Measurements from ENCODE around the gene KRTAP2-4.
"Not testable (repeated sequence)": the region's sequence is repeated elsewhere in the genome, so short reads cannot be mapped to it uniquely, and the experiment has no call there.

The KRTAP2-4 gene

DNA sequence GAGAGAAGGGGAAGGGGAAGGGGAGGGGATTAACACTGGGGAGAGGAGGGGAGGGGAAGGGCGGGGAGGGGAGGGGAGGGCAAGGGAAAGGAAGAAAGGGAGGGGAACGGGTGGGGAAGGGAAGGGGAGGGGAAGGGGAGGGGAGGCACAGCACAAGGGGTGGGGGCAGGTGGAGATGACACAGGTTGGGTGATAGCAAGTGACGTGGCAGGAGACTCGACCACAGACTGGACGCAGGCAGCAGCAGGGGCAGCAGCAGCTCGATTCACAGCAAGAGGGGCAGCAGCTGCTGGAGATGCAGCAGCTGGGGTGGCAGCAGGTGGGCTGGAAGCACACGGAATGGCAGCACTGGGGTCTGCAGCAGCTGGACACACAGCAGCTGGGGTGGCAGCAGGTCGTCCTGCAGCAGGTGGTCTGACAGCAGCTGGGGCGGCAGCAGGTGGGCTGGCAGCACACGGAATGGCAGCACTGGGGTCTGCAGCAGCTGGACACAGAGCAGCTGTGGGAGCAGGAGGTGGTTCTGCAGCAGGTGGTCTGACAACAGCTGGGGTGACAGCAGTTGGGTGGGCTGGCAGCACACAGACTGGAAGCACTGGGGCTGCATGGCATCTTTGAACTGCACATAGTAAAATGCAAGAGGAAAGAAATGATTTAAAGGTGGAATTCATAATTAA, 36.0 kb upstream of the KRTAP2-4 start, which contains the start of gene KRTAP4-16:
TSS of gene KRTAP4-16 (minus strand) at position 624 of the 674 bp plus-strand sequence. CDS start at position 624, 0 bp downstream.
- Histone ChIP-seq H3K36me3 (ENCODE audit: control insufficient read depth in 1 of 2, insufficient read depth in 2 of 2, low read depth in 1 of 2, low read length in 2 of 2) (no peaks in the 10 kb centered on the region), H3K4ac (ENCODE audit: low read depth in 1 of 2, low read length in 2 of 2) (no peak within 1 kb of the TSS), H3K27me3 (ENCODE audit: control insufficient read depth in 1 of 2, insufficient read depth in 1 of 2, low read length in 2 of 2) (no peaks in the 10 kb centered on the region), H3K79me1 (replicated peaks; ENCODE audit: low read length, poor library complexity, severe bottlenecking) (no peaks in the 10 kb centered on the region), H2AFZ (ENCODE audit: low read depth, low read length) (no peak within 1 kb of the TSS), H2BK5ac (ENCODE audit: low read depth, low read length, poor library complexity, severe bottlenecking) (no peak within 1 kb of the TSS), H3K18ac (ENCODE audit: low read depth in 1 of 2, low read length in 2 of 2) (no peak within 1 kb of the TSS), H3K4me3 (ENCODE audit: insufficient read depth in 1 of 2, low read depth in 1 of 2, low read length in 2 of 2) (no peak within 1 kb of the TSS), H3K4me2 (ENCODE audit: low read length, poor library complexity, severe bottlenecking) (no peak within 1 kb of the TSS), H3K14ac (ENCODE audit: low read length in 2 of 2) (peak within 1 kb of the TSS in 1 of 2 experiments; percentile 77), H3K9me3 (ENCODE audit: control insufficient read depth, low read length) (no peaks in the 10 kb centered on the region), H3K27ac (ENCODE audit: low read length, poor library complexity, severe bottlenecking) (no peak within 1 kb of the TSS), H2BK120ac (ENCODE audit: low read depth, low read length) (no peak within 1 kb of the TSS), H4K8ac (ENCODE audit: low read length) (no peak within 1 kb of the TSS), H3K4me1 (ENCODE audit: control insufficient read depth, insufficient read depth, low read depth, low read length) (peaks cover 17% of the 10 kb centered on the region), H2AK5ac (ENCODE audit: low read length, severe bottlenecking) (no peak within 1 kb of the TSS), H2BK12ac (ENCODE audit: low read length in 2 of 2) (no peak within 1 kb of the TSS), H3K9ac (ENCODE audit: low read length) (no peak within 1 kb of the TSS), H4K91ac (ENCODE audit: low read length) (peak within 1 kb of the TSS; percentile 23), H2BK15ac (ENCODE audit: low read depth, poor library complexity, severe bottlenecking) (no peak within 1 kb of the TSS), H3K23ac (ENCODE audit: low read length in 2 of 2) (peak within 1 kb of the TSS in 1 of 2 experiments; percentile 60)
- DNase-seq, result no peak
- WGBS, result 68% methylated on average over 9 of the region's 10 CpGs

DNA sequence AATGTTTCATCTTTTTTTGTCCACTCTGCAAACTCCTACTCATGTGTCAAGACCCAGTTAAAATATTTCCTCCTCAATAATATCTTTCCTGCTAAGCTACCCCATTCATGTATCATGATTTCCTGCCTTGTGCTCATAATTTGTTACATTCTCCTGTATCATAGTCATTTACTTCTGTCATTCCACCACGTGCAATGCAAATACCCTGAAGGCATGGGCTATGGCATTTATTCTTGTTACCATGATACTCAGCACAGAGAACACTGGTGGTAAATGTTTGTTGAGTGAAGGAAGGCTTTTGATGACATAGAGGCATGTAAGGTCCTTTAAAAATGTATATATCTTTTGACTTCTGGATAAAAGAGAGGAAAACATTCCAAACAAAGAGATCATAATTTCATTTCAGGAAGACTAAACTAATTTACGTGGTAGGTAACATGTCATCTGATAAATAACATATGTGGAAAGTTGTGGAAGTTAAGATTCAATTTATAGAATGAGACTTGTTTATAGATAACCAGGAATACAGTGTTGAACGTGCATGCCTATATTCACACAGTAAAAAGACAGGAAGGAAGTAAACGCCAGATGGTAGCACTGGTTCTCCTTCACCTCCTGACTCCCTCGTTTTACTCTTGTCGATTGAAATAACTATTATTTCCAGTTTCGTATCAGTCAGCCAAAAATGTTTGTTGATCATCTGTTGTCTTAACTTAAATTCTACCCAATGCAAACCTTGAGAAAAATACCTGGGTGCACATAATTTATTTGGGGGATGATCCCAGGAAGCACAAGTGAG, 34.2 kb upstream of the KRTAP2-4 start:
- H2BK12ac ChIP-seq (ENCODE audit: low read length in 2 of 2); H3K4me3 ChIP-seq (ENCODE audit: insufficient read depth in 1 of 2, low read depth in 1 of 2, low read length in 2 of 2); H3K4me2 ChIP-seq (ENCODE audit: low read length, poor library complexity, severe bottlenecking); H3K18ac ChIP-seq (ENCODE audit: low read depth in 1 of 2, low read length in 2 of 2); H2AFZ ChIP-seq (ENCODE audit: low read depth, low read length); H3K27me3 ChIP-seq (ENCODE audit: control insufficient read depth in 1 of 2, insufficient read depth in 1 of 2, low read length in 2 of 2); H3K14ac ChIP-seq (ENCODE audit: low read length in 2 of 2); H3K4ac ChIP-seq (ENCODE audit: low read depth in 1 of 2, low read length in 2 of 2); H2BK120ac ChIP-seq (ENCODE audit: low read depth, low read length); H3K23ac ChIP-seq (ENCODE audit: low read length in 2 of 2); H3K36me3 ChIP-seq (ENCODE audit: control insufficient read depth in 1 of 2, insufficient read depth in 2 of 2, low read depth in 1 of 2, low read length in 2 of 2); H3K79me1 ChIP-seq (replicated peaks; ENCODE audit: low read length, poor library complexity, severe bottlenecking); H3K9ac ChIP-seq (ENCODE audit: low read length); H4K91ac ChIP-seq (ENCODE audit: low read length); H3K9me3 ChIP-seq (ENCODE audit: control insufficient read depth, low read length); H4K8ac ChIP-seq (ENCODE audit: low read length); H2BK15ac ChIP-seq (ENCODE audit: low read depth, poor library complexity, severe bottlenecking): not testable (repeated sequence)
- Histone ChIP-seq H3K4me1 (ENCODE audit: control insufficient read depth, insufficient read depth, low read depth, low read length) (peaks cover 13% of the 10 kb centered on the region), H2BK5ac (ENCODE audit: low read depth, low read length, poor library complexity, severe bottlenecking) (peak overlapping the region; percentile 31), H3K27ac (ENCODE audit: low read length, poor library complexity, severe bottlenecking) (peak overlapping the region; percentile 51), H2AK5ac (ENCODE audit: low read length, severe bottlenecking) (peak overlapping the region; percentile 97)
- peak; percentile 45 for DNase-seq
- 82% methylated on average over 6 of the region's 7 CpGs for WGBS

DNA sequence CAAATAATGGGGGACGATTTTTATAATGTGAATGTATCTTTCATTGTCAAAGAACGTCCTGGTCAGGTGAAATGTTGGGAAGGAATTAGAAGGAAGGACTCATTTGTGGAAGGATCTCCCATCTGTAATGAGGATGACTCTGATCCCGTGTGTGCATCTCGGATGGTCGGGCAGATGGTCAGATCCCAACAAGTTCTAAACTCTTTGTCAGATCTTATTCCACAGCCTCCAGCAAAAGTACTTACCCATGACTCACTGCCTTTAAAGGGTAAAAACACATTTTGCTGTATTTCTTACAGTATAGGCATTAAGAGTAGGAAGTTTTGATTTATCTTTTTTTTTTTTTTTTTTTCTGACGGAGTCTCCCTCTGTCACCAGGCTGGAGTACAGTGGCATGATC, 32.8 kb upstream of the KRTAP2-4 start:
- Histone ChIP-seq H2BK15ac (ENCODE audit: low read depth, poor library complexity, severe bottlenecking) (no peak overlapping the region), H4K8ac (ENCODE audit: low read length) (no peak overlapping the region), H2BK12ac (ENCODE audit: low read length in 2 of 2) (no peak overlapping the region), H3K14ac (ENCODE audit: low read length in 2 of 2) (no peak overlapping the region), H3K79me1 (replicated peaks; ENCODE audit: low read length, poor library complexity, severe bottlenecking) (no peaks in the 10 kb centered on the region), H3K4me3 (ENCODE audit: insufficient read depth in 1 of 2, low read depth in 1 of 2, low read length in 2 of 2) (no peak overlapping the region), H3K9ac (ENCODE audit: low read length) (no peak overlapping the region), H2AFZ (ENCODE audit: low read depth, low read length) (no peak overlapping the region), H3K18ac (ENCODE audit: low read depth in 1 of 2, low read length in 2 of 2) (no peak overlapping the region), H3K4me2 (ENCODE audit: low read length, poor library complexity, severe bottlenecking) (no peak overlapping the region), H3K4me1 (ENCODE audit: control insufficient read depth, insufficient read depth, low read depth, low read length) (peaks cover 13% of the 10 kb centered on the region), H4K91ac (ENCODE audit: low read length) (no peak overlapping the region), H3K27ac (ENCODE audit: low read length, poor library complexity, severe bottlenecking) (peak overlapping the region; percentile 66), H3K36me3 (ENCODE audit: control insufficient read depth in 1 of 2, insufficient read depth in 2 of 2, low read depth in 1 of 2, low read length in 2 of 2) (no peaks in the 10 kb centered on the region), H3K9me3 (ENCODE audit: control insufficient read depth, low read length) (no peaks in the 10 kb centered on the region), H2AK5ac (ENCODE audit: low read length, severe bottlenecking) (no peak overlapping the region), H3K23ac (ENCODE audit: low read length in 2 of 2) (no peak overlapping the region), H3K4ac (ENCODE audit: low read depth in 1 of 2, low read length in 2 of 2) (no peak overlapping the region), H2BK120ac (ENCODE audit: low read depth, low read length) (no peak overlapping the region), H3K27me3 (ENCODE audit: control insufficient read depth in 1 of 2, insufficient read depth in 1 of 2, low read length in 2 of 2) (no peaks in the 10 kb centered on the region), H2BK5ac (ENCODE audit: low read depth, low read length, poor library complexity, severe bottlenecking) (no peak overlapping the region)
- no peak for DNase-seq
- WGBS, result 66% methylated on average over 5 of the region's 6 CpGs

DNA sequence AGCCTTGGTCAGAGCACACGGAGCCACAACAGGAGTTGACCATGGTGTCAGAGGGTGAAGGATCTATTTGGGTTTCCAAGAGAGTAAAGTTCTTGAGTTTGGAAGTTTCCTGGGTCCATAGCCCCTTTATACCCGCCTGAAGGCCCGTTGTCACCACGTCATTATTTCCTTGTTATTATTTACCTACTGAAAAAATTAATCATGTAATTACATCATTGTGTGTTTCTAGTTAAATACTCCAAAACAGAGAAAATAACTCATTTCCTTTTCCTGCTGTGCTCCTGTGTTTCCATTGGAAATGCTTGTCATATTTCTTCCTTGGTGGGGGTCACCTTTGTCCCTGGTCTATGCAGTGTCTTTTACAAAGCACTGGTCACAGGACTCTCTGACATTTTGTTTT, 32.4 kb upstream of the KRTAP2-4 start, which contains the start of gene KRTAP4-8:
TSS of gene KRTAP4-8 (minus strand) at position 101 of the 400 bp plus-strand sequence. CDS start at position 43, 58 bp downstream.
- Histone ChIP-seq H3K4me3 (ENCODE audit: insufficient read depth in 1 of 2, low read depth in 1 of 2, low read length in 2 of 2) (no peak within 1 kb of the TSS), H2BK5ac (ENCODE audit: low read depth, low read length, poor library complexity, severe bottlenecking) (peak within 1 kb of the TSS; percentile 62)

More for the DNA sequence above, 32.4 kb upstream of the KRTAP2-4 start, which contains the start of gene KRTAP4-8:
- Histone ChIP-seq H3K27ac (ENCODE audit: low read length, poor library complexity, severe bottlenecking) (peak within 1 kb of the TSS; percentile 66), H2AK5ac (ENCODE audit: low read length, severe bottlenecking) (peak within 1 kb of the TSS; percentile 65), H3K79me1 (replicated peaks; ENCODE audit: low read length, poor library complexity, severe bottlenecking) (no peaks in the 10 kb centered on the region), H3K27me3 (ENCODE audit: control insufficient read depth in 1 of 2, insufficient read depth in 1 of 2, low read length in 2 of 2) (no peaks in the 10 kb centered on the region), H3K18ac (ENCODE audit: low read depth in 1 of 2, low read length in 2 of 2) (no peak within 1 kb of the TSS), H2BK15ac (ENCODE audit: low read depth, poor library complexity, severe bottlenecking) (no peak within 1 kb of the TSS), H3K23ac (ENCODE audit: low read length in 2 of 2) (no peak within 1 kb of the TSS), H2BK12ac (ENCODE audit: low read length in 2 of 2) (no peak within 1 kb of the TSS), H3K14ac (ENCODE audit: low read length in 2 of 2) (no peak within 1 kb of the TSS), H3K9me3 (ENCODE audit: control insufficient read depth, low read length) (no peaks in the 10 kb centered on the region), H3K4ac (ENCODE audit: low read depth in 1 of 2, low read length in 2 of 2) (no peak within 1 kb of the TSS), H3K4me2 (ENCODE audit: low read length, poor library complexity, severe bottlenecking) (no peak within 1 kb of the TSS), H3K4me1 (ENCODE audit: control insufficient read depth, insufficient read depth, low read depth, low read length) (peaks cover 13% of the 10 kb centered on the region), H3K9ac (ENCODE audit: low read length) (no peak within 1 kb of the TSS), H2BK120ac (ENCODE audit: low read depth, low read length) (no peak within 1 kb of the TSS), H3K36me3 (ENCODE audit: control insufficient read depth in 1 of 2, insufficient read depth in 2 of 2, low read depth in 1 of 2, low read length in 2 of 2) (no peaks in the 10 kb centered on the region), H2AFZ (ENCODE audit: low read depth, low read length) (no peak within 1 kb of the TSS), H4K91ac (ENCODE audit: low read length) (no peak within 1 kb of the TSS), H4K8ac (ENCODE audit: low read length) (no peak within 1 kb of the TSS)
- 100% methylated on average over 1 of the region's 4 CpGs for WGBS
- DNase-seq, result no peak
